Ovary (tissue), 9 donors: ENCODE results near the gene RBM20. TPM values are rescaled to one million over a fixed set of nuclear protein-coding genes. Genes with fewer than 3 reads are reported as not detected.
A peak's percentile ranks its signal among the peaks of the same experiment; 100 is the strongest.

ENCODE experiments used
- DNase-seq, 5 donors: peaks; one replicate each; pipeline ENCODE4 v3.0.0-alpha.2; 2019 to 2020
- H3K27ac ChIP-seq, 2 donors: fragments of 200-600 bp; one replicate each; pipeline versions ENCODE4 v1.5.1 to v1.8.0; 2019 to 2022
- H3K27me3 ChIP-seq: fragments of 200-600 bp; one replicate; pipeline ENCODE4 v1.8.0; 2022
- H3K36me3 ChIP-seq: fragments of 200-600 bp; sonication (generic); one replicate; pipeline ENCODE4 v1.5.1; 2019
- H3K4me1 ChIP-seq: one replicate; pipeline ENCODE4 v1.8.1; 2013; ENCODE audit warnings: mild to moderate bottlenecking, moderate library complexity; ENCODE audit not compliant: insufficient read depth
- H3K4me3 ChIP-seq: fragments of 200-600 bp; sonication (generic); one replicate; pipeline ENCODE4 v1.5.1; 2017
- H3K9me3 ChIP-seq, 2 donors: fragments of 200-600 bp in 1 of 2; sonication (generic) in 1 of 2; one replicate each; pipeline versions ENCODE4 v1.5.1 to v1.8.1; 2013 to 2019; ENCODE audit warnings: mild to moderate bottlenecking in 1 of 2, moderate library complexity in 1 of 2
- EP300 ChIP-seq: sonication (generic); formaldehyde crosslinking; IDR thresholded peaks from one replicate; pipeline ENCODE4 v1.6.1; 2017; ENCODE audit warnings: antibody characterized with exemption
- POLR2A ChIP-seq: fragments of 450-650 bp; IDR thresholded peaks from one replicate; pipeline ENCODE4 v1.6.1; 2017; ENCODE audit warnings: antibody characterized with exemption, mild to moderate bottlenecking, moderate library complexity
- WGBS, 3 donors: extraction: QIAGEN DNeasy Blood & Tissue Kit in 1 of 3; methylation state at CpG; one replicate each; pipeline versions ENCODE4 v1.1.5 to v1.1.7; 2013 to 2017; 5-methylcytosine and 5-hydroxymethylcytosine counted together
- intact Hi-C, 4 donors: fragments of 100-400 bp; cut with DNase I; formaldehyde crosslinking; loops; one replicate each; pipeline versions ENCODE4 v1.11.0 to v1.15.1; 2022 to 2023
- polyA plus RNA-seq, 2 donors: library from polyadenylated mRNA; stranded (reverse); fragments of 200-250 nt in 1 of 2; fragments of 350-450 nt in 1 of 2; fragmentation: Illumina TruSeq in 1 of 2; extraction: RNeasy Lipid Tissue Mini Kit (QIAGEN cat#74804) in 1 of 2; gene quantifications; one replicate each; pipeline ENCODE4 v1.2.3, GENCODE V29; 2013 to 2014
- total RNA-seq, 7 donors: library from RNA; depleted of rRNA in 2 of 7; stranded (reverse); fragments of >200 nt in 2 of 7; fragmentation: NEBNext Ultra II Directional in 3 of 7; extraction: Animal tissue kit (Norgen Biotek cat#: 25700) in 3 of 7; gene quantifications; one replicate each; pipeline versions ENCODE4 v1.1.0 to v1.2.4, GENCODE V29; 2016 to 2023
- TF ChIP-seq, protein P1 (sequence below), 3 donors: fragments of 450-650 bp in 2 of 3; fragments of 200-600 bp in 1 of 3; IDR thresholded peaks; one replicate each; pipeline versions ENCODE4 v1.5.1 to v1.8.0; 2016 to 2022; ENCODE audit warnings: antibody characterized with exemption in 3 of 3, mild to moderate bottlenecking in 1 of 3
- donor health status: DM: no; HTN: no; CAD: no; lungs with moderate emphysema.
- donor health status: DM: no; HTN: no; CAD: no.
- donor health status: Bipolar disorder and iron deficiency.
- donor health status: DM: yes; HTN: yes; CAD: no.
- donor health status: DM: no; HTN: no; CAD: no.
- donor health status: DM: yes; HTN: yes; CAD: no.

RBM20 gene
- total and polyA plus RNA-seq, 9 donors: 0.96 to 4.9 (median 3.6) TPM

DNA sequence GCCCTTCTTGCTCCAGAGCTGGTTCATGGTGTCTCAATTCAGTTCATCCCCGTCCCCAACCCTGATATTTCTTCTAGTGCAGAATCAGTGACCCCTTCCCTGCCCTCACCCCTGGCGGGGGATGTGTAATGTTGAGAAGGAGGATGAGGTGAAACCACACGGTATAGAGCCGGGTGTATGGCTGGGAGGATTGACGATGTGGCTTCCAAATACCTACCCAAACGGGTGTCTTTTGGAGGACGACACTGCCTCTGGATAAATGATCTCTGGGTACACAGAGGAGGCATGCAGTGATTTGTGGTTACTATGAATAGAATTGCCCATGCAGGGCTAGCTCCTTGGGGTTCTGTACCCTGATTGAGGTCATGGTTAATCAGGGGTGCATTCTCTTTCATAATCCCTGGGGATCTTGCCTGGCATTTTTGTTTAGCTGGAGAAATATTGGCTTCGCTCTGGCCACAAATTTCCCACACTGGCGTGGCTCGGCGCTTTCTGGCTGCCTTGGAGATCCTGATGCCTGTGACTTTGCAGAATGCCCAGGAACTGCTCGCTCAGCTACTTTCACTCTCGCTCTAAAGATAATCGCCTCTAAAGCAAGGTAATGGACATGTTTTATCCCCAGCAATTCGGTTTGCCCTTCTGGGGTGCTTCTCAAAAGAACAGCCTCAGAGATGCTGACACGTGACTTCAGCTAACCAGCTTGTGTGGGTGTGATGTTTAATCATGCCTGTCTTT lies 89.2 kb downstream of the RBM20 start:
- 46 to 72% (median 51%) methylated on average over 16 of the region's 16 CpGs for WGBS, 3 donors
- intact Hi-C loops: no loop called here

DNA sequence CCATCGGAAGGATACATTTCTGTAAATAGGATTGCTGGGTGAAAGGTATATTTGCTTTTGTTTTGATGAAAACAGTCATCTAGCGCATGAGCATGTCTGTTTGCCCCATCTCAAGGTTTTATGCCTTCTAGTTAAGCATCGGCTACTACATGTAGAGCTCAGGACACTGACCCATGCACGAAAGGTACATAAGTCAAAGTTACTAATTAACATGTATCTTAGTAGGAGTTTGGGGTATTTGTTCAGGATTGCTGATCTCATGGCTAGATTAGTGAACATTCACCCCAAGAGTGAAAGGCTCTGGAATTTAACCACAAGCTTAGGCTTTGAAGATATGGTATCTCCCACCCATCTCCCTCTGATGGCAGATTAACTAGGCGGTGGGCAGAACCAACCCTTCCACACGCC lies 91.5 kb downstream of the RBM20 start:
- no peak for DNase-seq
- H3K4me1 ChIP-seq: peaks cover 6% of the 10 kb centered on the region
- no peak overlapping the region for H3K4me3 ChIP-seq
- TF ChIP-seq EP300: no peak
- no peaks in the 10 kb centered on the region for H3K36me3 ChIP-seq
- H3K27ac ChIP-seq: no peak overlapping the region
- no peaks in the 10 kb centered on the region for H3K9me3 ChIP-seq
- intact Hi-C loops: no loop called here
- no peaks in the 10 kb centered on the region for H3K27me3 ChIP-seq
- WGBS, 3 donors: 80 to 90% (median 85%) methylated on average over 6 of the region's 6 CpGs

More for the DNA sequence above, 89.2 kb downstream of the RBM20 start:
- Histone ChIP-seq H3K4me3 (no peak overlapping the region), H3K36me3 (no peaks in the 10 kb centered on the region), H3K27me3 (no peaks in the 10 kb centered on the region), H3K4me1 (peaks cover 5% of the 10 kb centered on the region), H3K9me3 (no peaks in the 10 kb centered on the region), H3K27ac (no peak overlapping the region)
- no peak for TF ChIP-seq EP300
- TF ChIP-seq POLR2A: no peak
- TF ChIP-seq, protein P1, sequence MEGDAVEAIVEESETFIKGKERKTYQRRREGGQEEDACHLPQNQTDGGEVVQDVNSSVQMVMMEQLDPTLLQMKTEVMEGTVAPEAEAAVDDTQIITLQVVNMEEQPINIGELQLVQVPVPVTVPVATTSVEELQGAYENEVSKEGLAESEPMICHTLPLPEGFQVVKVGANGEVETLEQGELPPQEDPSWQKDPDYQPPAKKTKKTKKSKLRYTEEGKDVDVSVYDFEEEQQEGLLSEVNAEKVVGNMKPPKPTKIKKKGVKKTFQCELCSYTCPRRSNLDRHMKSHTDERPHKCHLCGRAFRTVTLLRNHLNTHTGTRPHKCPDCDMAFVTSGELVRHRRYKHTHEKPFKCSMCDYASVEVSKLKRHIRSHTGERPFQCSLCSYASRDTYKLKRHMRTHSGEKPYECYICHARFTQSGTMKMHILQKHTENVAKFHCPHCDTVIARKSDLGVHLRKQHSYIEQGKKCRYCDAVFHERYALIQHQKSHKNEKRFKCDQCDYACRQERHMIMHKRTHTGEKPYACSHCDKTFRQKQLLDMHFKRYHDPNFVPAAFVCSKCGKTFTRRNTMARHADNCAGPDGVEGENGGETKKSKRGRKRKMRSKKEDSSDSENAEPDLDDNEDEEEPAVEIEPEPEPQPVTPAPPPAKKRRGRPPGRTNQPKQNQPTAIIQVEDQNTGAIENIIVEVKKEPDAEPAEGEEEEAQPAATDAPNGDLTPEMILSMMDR (IDR thresholded peaks at IDR 0.05): no peak
- peak in 1 of 5 donors; percentile 26 for DNase-seq

DNA sequence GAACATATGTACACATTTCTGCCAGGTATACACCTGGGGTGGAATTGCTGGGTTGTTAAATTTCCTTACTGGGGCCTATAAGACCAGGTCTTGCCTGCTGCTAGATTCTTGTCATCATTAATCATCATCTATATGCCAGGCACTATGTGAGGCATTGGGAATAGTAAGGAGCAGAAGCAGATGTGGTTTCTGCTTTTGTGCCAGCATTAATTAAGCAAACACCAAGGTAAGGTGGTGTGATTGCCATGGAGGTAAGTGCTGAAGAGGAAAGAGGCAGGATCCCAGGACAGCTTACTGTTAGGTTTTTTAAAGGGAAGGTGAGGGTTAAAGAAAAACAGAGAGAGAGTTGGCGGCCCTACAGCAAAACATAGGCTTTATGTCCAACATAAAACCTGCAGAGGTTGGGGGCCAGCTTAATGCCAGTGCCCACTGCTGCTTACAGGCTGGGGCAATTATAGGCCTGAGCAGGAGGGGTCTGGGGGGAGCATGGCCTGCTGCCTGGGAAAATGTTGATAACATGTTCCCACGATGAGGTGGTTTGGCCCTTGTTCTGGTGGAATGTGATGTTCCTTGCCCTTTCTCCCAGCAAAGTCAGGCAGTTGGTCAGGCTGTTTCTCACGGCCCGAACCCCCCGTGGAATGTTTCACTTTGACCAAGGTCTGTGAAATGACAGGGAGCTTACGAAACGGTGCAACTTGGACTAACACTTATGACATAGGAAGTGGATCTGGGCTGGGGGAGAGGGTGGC lies 93.9 kb downstream of the RBM20 start:
- H3K36me3 ChIP-seq: no peaks in the 10 kb centered on the region
- H3K4me3 ChIP-seq: no peak overlapping the region
- no peak for TF ChIP-seq EP300
- TF ChIP-seq, protein P1 (IDR thresholded peaks at IDR 0.05): no peak
- no peak for TF ChIP-seq POLR2A
- no peak overlapping the region for H3K27ac ChIP-seq
- peak in 2 of 5 donors; percentile 19 to 60 for DNase-seq
- peaks cover 6% of the 10 kb centered on the region for H3K4me1 ChIP-seq
- intact Hi-C loops: no loop called here
- WGBS, 3 donors: 9 to 13% (median 11%) methylated on average over 7 of the region's 7 CpGs
- no peaks in the 10 kb centered on the region for H3K9me3 ChIP-seq
- no peaks in the 10 kb centered on the region for H3K27me3 ChIP-seq

DNA sequence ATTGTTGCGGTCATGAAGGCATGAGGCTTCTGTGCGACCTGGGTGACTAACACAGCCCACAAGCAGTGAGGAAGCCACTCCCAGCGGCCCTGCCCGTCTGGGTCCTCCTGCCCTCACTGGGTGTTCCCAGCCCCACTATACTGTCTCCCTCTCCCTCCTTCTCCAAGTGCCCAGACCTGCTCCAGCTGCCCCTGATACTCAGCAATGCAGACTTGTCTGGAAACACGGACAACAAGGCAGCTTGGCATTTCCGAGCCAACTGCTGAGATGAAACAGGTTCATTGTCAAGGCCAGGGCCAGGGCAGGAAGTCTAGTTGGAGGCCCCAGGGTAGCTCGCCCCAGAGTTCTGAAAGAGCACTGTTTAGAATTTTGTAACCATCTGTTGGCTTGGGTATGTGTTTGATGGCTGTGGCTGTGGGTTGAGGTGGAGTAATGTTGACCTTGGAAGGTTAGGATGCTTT lies 95.7 kb downstream of the RBM20 start:
- no peak for TF ChIP-seq EP300
- TF ChIP-seq, protein P1 (IDR thresholded peaks at IDR 0.05): no peak
- no peaks in the 10 kb centered on the region for H3K27me3 ChIP-seq
- H3K27ac ChIP-seq: no peak overlapping the region
- WGBS, 3 donors: 59 to 62% (median 60%) methylated on average over 7 of the region's 7 CpGs
- no peak overlapping the region for H3K4me3 ChIP-seq
- no peaks in the 10 kb centered on the region for H3K9me3 ChIP-seq
- peaks cover 6% of the 10 kb centered on the region for H3K4me1 ChIP-seq
- DNase-seq: peak in 2 of 5 donors; percentile 11 to 42
- intact Hi-C loops: loop anchor here in 1 of 4 donors (10.0 kb wide), 1 partner anchor 335 kb away; the partner anchor contains the start of gene ADRA2A
- H3K36me3 ChIP-seq: no peaks in the 10 kb centered on the region
